Measurements from ENCODE around the gene VSTM1. TPM values are rescaled to one million over a fixed set of nuclear protein-coding genes. Genes with fewer than 3 reads are reported as not detected.
A peak's percentile ranks its signal among the peaks of the same experiment; 100 is the strongest.
"Not testable (repeated sequence)": the region's sequence is repeated elsewhere in the genome, so short reads cannot be mapped to it uniquely, and the experiment has no call there.

VSTM1 gene
- total and polyA plus RNA-seq, 4 experiments from 2014 or later, result not detected

GRCh38 chr19:54041969-54042606 is 21.6 kb downstream of the VSTM1 start:
- H3K4me1 Mint-ChIP-seq, result no peaks in the 10 kb centered on the region
- Histone ChIP-seq H3K27me3 (ENCODE audit: insufficient read depth, low read length) (peaks cover 5% of the 10 kb centered on the region), H3K27ac (ENCODE audit: low read depth, low read length) (no peak overlapping the region), H3K4me1 (ENCODE audit: insufficient read depth, low read length) (no peaks in the 10 kb centered on the region), H3K9me3 (ENCODE audit: control insufficient read depth in 1 of 2, low read length in 2 of 2) (no peaks in the 10 kb centered on the region), H3K4me3 (ENCODE audit: low read length in 2 of 2) (no peak overlapping the region), H3K36me3 (ENCODE audit: insufficient read depth, low read length) (no peaks in the 10 kb centered on the region)
- no peaks in the 10 kb centered on the region for H3K36me3 Mint-ChIP-seq
- ChIA-PET CTCF (ENCODE audit: partially characterized antibody) (interaction anchor here (0.6 to 1.5 kb wide), 3 partner anchors 11 to 14 kb away, joined by 4 to 7 read pairs (median 5); no protein-coding TSS in a partner anchor), POLR2A (ENCODE audit: partially characterized antibody) (no interaction called here)
- no peak for DNase-seq
- H3K4me3 Mint-ChIP-seq, result no peak overlapping the region
- H3K27me3 Mint-ChIP-seq, result peaks cover 21 to 34% of the 10 kb centered on the region in 2 donors
- peaks cover 0 to 3% (median 0%) of the 10 kb centered on the region in 8 donors for H3K9me3 Mint-ChIP-seq
- intact Hi-C loops (cut with micrococcal nuclease), result no loop called here
- no peak overlapping the region for H3K27ac Mint-ChIP-seq

GRCh38 chr19:54040003-54040402 is 23.7 kb downstream of the VSTM1 start:
- Mint-ChIP-seq H3K9me3 (no peaks in the 10 kb centered on the region), H3K27ac (no peak overlapping the region), H3K4me1 (no peaks in the 10 kb centered on the region), H3K27me3 (peaks cover 14 to 32% of the 10 kb centered on the region in 2 donors), H3K4me3 (no peak overlapping the region), H3K36me3 (no peaks in the 10 kb centered on the region)
- Histone ChIP-seq H3K4me1 (ENCODE audit: insufficient read depth, low read length) (no peaks in the 10 kb centered on the region), H3K4me3 (ENCODE audit: low read length in 2 of 2) (no peak overlapping the region), H3K36me3 (ENCODE audit: insufficient read depth, low read length) (no peaks in the 10 kb centered on the region), H3K27ac (ENCODE audit: low read depth, low read length) (no peak overlapping the region), H3K9me3 (ENCODE audit: control insufficient read depth in 1 of 2, low read length in 2 of 2) (no peaks in the 10 kb centered on the region), H3K27me3 (ENCODE audit: insufficient read depth, low read length) (no peaks in the 10 kb centered on the region)
- intact Hi-C loops (cut with micrococcal nuclease), result no loop called here
- POLR2A ChIA-PET (ENCODE audit: partially characterized antibody), result no interaction called here
- CTCF ChIA-PET (ENCODE audit: partially characterized antibody), result interaction anchor here (1.3 kb wide), 1 partner anchor 16 kb away, joined by 3 read pairs; no protein-coding TSS in a partner anchor
- no peak for DNase-seq

- H3K36me3 ChIP-seq (ENCODE audit: insufficient read depth, low read length); H3K9me3 Mint-ChIP-seq; DNase-seq; H3K4me3 Mint-ChIP-seq; H3K27ac ChIP-seq (ENCODE audit: low read depth, low read length); H3K9me3 ChIP-seq (ENCODE audit: control insufficient read depth in 1 of 2, low read length in 2 of 2); POLR2A ChIA-PET (ENCODE audit: partially characterized antibody); H3K27ac Mint-ChIP-seq; H3K4me3 ChIP-seq (ENCODE audit: low read length in 2 of 2); H3K27me3 ChIP-seq (ENCODE audit: insufficient read depth, low read length); H3K36me3 Mint-ChIP-seq; intact Hi-C loops (cut with micrococcal nuclease); H3K4me1 Mint-ChIP-seq; H3K4me1 ChIP-seq (ENCODE audit: insufficient read depth, low read length): not testable (repeated sequence)
- peaks cover 8 to 20% of the 10 kb centered on the region in 2 donors for H3K27me3 Mint-ChIP-seq
- CTCF ChIA-PET (ENCODE audit: partially characterized antibody), result interaction anchor here (1.7 kb wide), 1 partner anchor 9 kb away, joined by 6 read pairs; no protein-coding TSS in a partner anchor
Measured at GRCh38 chr19:54036542-54036941, 27.2 kb downstream of the VSTM1 start.

- no peak overlapping the region for H3K27ac Mint-ChIP-seq
- Histone ChIP-seq H3K4me3 (ENCODE audit: low read length in 2 of 2) (no peak overlapping the region), H3K9me3 (ENCODE audit: control insufficient read depth in 1 of 2, low read length in 2 of 2) (no peaks in the 10 kb centered on the region), H3K4me1 (ENCODE audit: insufficient read depth, low read length) (no peaks in the 10 kb centered on the region), H3K36me3 (ENCODE audit: insufficient read depth, low read length) (no peaks in the 10 kb centered on the region), H3K27ac (ENCODE audit: low read depth, low read length) (no peak overlapping the region), H3K27me3 (ENCODE audit: insufficient read depth, low read length) (no peaks in the 10 kb centered on the region)
- H3K9me3 Mint-ChIP-seq, result no peaks in the 10 kb centered on the region
- intact Hi-C loops (cut with micrococcal nuclease), result no loop called here
- peaks cover 12 to 19% of the 10 kb centered on the region in 2 donors for H3K27me3 Mint-ChIP-seq
- peaks cover 0 to 2% (median 0%) of the 10 kb centered on the region in 4 donors for H3K4me1 Mint-ChIP-seq
- H3K36me3 Mint-ChIP-seq, result no peaks in the 10 kb centered on the region
- DNase-seq, result no peak
- ChIA-PET CTCF (ENCODE audit: partially characterized antibody) (interaction anchor here (1.7 kb wide), 1 partner anchor 8 kb away, joined by 6 read pairs; no protein-coding TSS in a partner anchor), POLR2A (ENCODE audit: partially characterized antibody) (interaction anchor here (0.7 kb wide), 1 partner anchor 66 kb away, joined by 3 read pairs; no protein-coding TSS in a partner anchor)
- no peak overlapping the region for H3K4me3 Mint-ChIP-seq
Measured at GRCh38 chr19:54035215-54036178, 28.2 kb downstream of the VSTM1 start.

- ChIA-PET POLR2A (ENCODE audit: partially characterized antibody) (no interaction called here), CTCF (ENCODE audit: partially characterized antibody) (interaction anchor here (0.8 to 1.2 kb wide), 5 partner anchors 11 to 237 kb away, joined by 3 to 5 read pairs (median 3); no protein-coding TSS in a partner anchor)
- Histone ChIP-seq H3K4me3 (ENCODE audit: low read length in 2 of 2) (no peak overlapping the region), H3K36me3 (ENCODE audit: insufficient read depth, low read length) (no peaks in the 10 kb centered on the region), H3K27ac (ENCODE audit: low read depth, low read length) (no peak overlapping the region), H3K4me1 (ENCODE audit: insufficient read depth, low read length) (no peaks in the 10 kb centered on the region), H3K9me3 (ENCODE audit: control insufficient read depth in 1 of 2, low read length in 2 of 2) (no peaks in the 10 kb centered on the region), H3K27me3 (ENCODE audit: insufficient read depth, low read length) (no peaks in the 10 kb centered on the region)
- Mint-ChIP-seq H3K4me3 (no peak overlapping the region), H3K9me3 (no peaks in the 10 kb centered on the region), H3K4me1 (peaks cover 0 to 4% (median under 1%) of the 10 kb centered on the region in 4 donors), H3K27me3 (peaks cover 19 to 20% of the 10 kb centered on the region in 2 donors), H3K27ac (no peak overlapping the region), H3K36me3 (no peaks in the 10 kb centered on the region)
- no peak for DNase-seq
- intact Hi-C loops (cut with micrococcal nuclease), result loop anchor here (1.0 kb wide), 1 partner anchor 189 kb away; no protein-coding TSS in a partner anchor
Measured at GRCh38 chr19:54030895-54031586, 32.7 kb downstream of the VSTM1 start.

GRCh38 chr19:54029930-54030490 is 33.7 kb downstream of the VSTM1 start:
- ChIA-PET POLR2A (ENCODE audit: partially characterized antibody) (no interaction called here), CTCF (ENCODE audit: partially characterized antibody) (interaction anchor here (0.7 to 10.2 kb wide), 14 partner anchors 8 to 258 kb away, joined by 3 to 97 read pairs (median 4); partner anchors contain the start of gene MYADM)
- Mint-ChIP-seq H3K9me3 (no peaks in the 10 kb centered on the region), H3K4me1 (peaks cover 0 to 4% (median under 1%) of the 10 kb centered on the region in 4 donors), H3K27ac (no peak overlapping the region), H3K27me3 (peaks cover 17 to 22% of the 10 kb centered on the region in 2 donors), H3K36me3 (no peaks in the 10 kb centered on the region), H3K4me3 (no peak overlapping the region)
- Histone ChIP-seq H3K36me3 (ENCODE audit: insufficient read depth, low read length) (no peaks in the 10 kb centered on the region), H3K27ac (ENCODE audit: low read depth, low read length) (no peak overlapping the region), H3K9me3 (ENCODE audit: control insufficient read depth in 1 of 2, low read length in 2 of 2) (no peaks in the 10 kb centered on the region), H3K4me1 (ENCODE audit: insufficient read depth, low read length) (no peaks in the 10 kb centered on the region), H3K27me3 (ENCODE audit: insufficient read depth, low read length) (no peaks in the 10 kb centered on the region), H3K4me3 (ENCODE audit: low read length in 2 of 2) (no peak overlapping the region)
- intact Hi-C loops (cut with micrococcal nuclease), result loop anchor here (1.0 to 10.0 kb wide), 2 partner anchors 125 to 188 kb away; partner anchors contain the start of gene CACNG7
- peak; percentile 28 to 47 (median 40) for DNase-seq

Measured in CD4-positive, alpha-beta memory T cell (primary cell).